CD4-positive, alpha-beta T cell (primary cell): ENCODE results near the gene NSUN6. TPM values are rescaled to one million over a fixed set of nuclear protein-coding genes. Genes with fewer than 3 reads are reported as not detected.

Experiments used
- ATAC-seq: fragments of 200-7000 bp; cut with Tn5 transposase; one replicate; pipeline ENCODE4 v1.10.0; 2022; ENCODE audit warnings: mild to moderate bottlenecking; ENCODE audit not compliant: poor library complexity
- CTCF ChIA-PET: fragments of 350-600 bp; sonication (Branson Sonifier 250); formaldehyde crosslinking; loops from one replicate; lab custom pipeline; 2021; ENCODE audit warnings: antibody characterized with exemption, inconsistent platforms; lab: Charles Lee
- POLR2A ChIA-PET: fragments of 350-600 bp; sonication (Branson Sonifier 250); formaldehyde crosslinking; loops from one replicate; lab custom pipeline; 2021; ENCODE audit warnings: antibody characterized with exemption, inconsistent platforms; lab: Charles Lee
- DNase-seq, 14 experiments: peaks; one replicate each; pipeline ENCODE4 v3.0.0-alpha.2; 2013 to 2020; ENCODE audit warnings: mixed read lengths in 2 of 14
- H3K27ac ChIP-seq, 2 donors: one replicate each; pipeline versions ENCODE4 v1.5.1 to v1.7.0; 2013; ENCODE audit warnings: low read length in 2 of 2, low read depth in 1 of 2, mild to moderate bottlenecking in 1 of 2
- H3K27me3 ChIP-seq, 2 experiments: 1 replicate in 1 of 2; 2 replicates in 1 of 2; pipeline versions ENCODE4 v1.6.1 to v1.7.0; 2013; ENCODE audit warnings: low read length in 2 of 2, control low read depth in 1 of 2, mild to moderate bottlenecking in 1 of 2, moderate library complexity in 1 of 2; ENCODE audit not compliant: insufficient read depth in 2 of 2, control insufficient read depth in 1 of 2
- H3K36me3 ChIP-seq: one replicate; pipeline ENCODE4 v1.6.1; 2013; ENCODE audit warnings: low read length, control low read depth; ENCODE audit not compliant: insufficient read depth
- H3K4me1 ChIP-seq: one replicate; pipeline ENCODE4 v1.6.1; 2013; ENCODE audit warnings: low read length, control low read depth; ENCODE audit not compliant: insufficient read depth
- H3K4me3 ChIP-seq: one replicate; pipeline ENCODE4 v1.5.1; 2013; ENCODE audit warnings: mild to moderate bottlenecking, low read length, moderate library complexity
- H3K9me3 ChIP-seq, 2 experiments: 1 replicate in 1 of 2; 2 replicates in 1 of 2; pipeline versions ENCODE4 v1.6.1 to v1.7.0; 2013; ENCODE audit warnings: low read length in 2 of 2, mild to moderate bottlenecking in 2 of 2, control low read depth in 1 of 2, moderate library complexity in 1 of 2; ENCODE audit not compliant: control insufficient read depth in 1 of 2, insufficient read depth in 1 of 2
- H3K27ac Mint-ChIP-seq: one replicate; pipeline ENCODE4 v1.8.0; 2020; ENCODE audit warnings: mixed read lengths
- H3K27me3 Mint-ChIP-seq: one replicate; pipeline ENCODE4 v1.8.0; 2021; ENCODE audit warnings: mixed read lengths
- H3K36me3 Mint-ChIP-seq: one replicate; pipeline ENCODE4 v1.8.0; 2021; ENCODE audit warnings: low read depth, mixed read lengths
- H3K4me1 Mint-ChIP-seq: one replicate; pipeline ENCODE4 v1.8.0; 2021; ENCODE audit warnings: low read depth, mixed read lengths
- H3K4me3 Mint-ChIP-seq: one replicate; pipeline ENCODE4 v1.8.0; 2020; ENCODE audit warnings: mild to moderate bottlenecking, mixed read lengths
- H3K9me3 Mint-ChIP-seq: one replicate; pipeline ENCODE4 v1.8.0; 2020; ENCODE audit warnings: mixed read lengths
- intact Hi-C, 2 experiments: fragments of 100-400 bp; cut with DNase I in 1 of 2; cut with micrococcal nuclease in 1 of 2; formaldehyde crosslinking; loops; one replicate each; pipeline versions ENCODE4 v1.15.1 to v1.9.0; 2023 to 2025; cut with DNase I, micrococcal nuclease
- total RNA-seq, 174 experiments: library from RNA in 2 of 174; stranded (reverse) in 2 of 174; gene quantifications; one replicate each; pipeline ENCODE4 v1.2.3 and lab custom pipeline; 2021 to 2026
- TF ChIP-seq, protein P1 (sequence below): fragments of 200-600 bp; IDR thresholded peaks from one replicate; pipeline ENCODE4 v1.8.0; 2022; ENCODE audit warnings: antibody characterized with exemption, mild to moderate bottlenecking

The NSUN6 gene
- total RNA-seq, 2 experiments from 2014 or later, result 22.9 to 27.2 TPM

DNA sequence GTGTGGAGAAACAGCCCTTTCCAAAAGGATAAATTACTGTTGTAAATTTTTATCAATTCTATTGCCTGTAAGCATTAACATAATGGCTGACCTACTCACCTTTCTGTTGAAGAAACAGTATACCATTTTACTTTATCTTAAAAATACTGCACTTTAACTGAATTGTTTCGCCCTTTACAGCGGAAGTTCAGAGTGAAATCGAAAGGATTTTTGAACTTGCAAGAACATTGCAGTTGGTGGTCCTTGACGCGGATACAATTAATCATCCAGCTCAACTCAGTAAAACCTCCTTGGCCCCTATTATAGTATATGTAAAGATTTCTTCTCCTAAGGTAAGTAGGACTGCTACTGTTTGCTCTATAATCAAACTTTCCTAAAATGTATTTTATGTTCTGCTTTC, 117.5 kb downstream of the NSUN6 start:
- no peak for ATAC-seq
- Histone ChIP-seq H3K4me3 (no peak overlapping the region), H3K9me3 (no peaks in the 10 kb centered on the region), H3K27me3 (no peaks in the 10 kb centered on the region), H3K27ac (no peak overlapping the region), H3K4me1 (no peaks in the 10 kb centered on the region), H3K36me3 (peaks cover 10% of the 10 kb centered on the region)
- Mint-ChIP-seq H3K4me1 (no peaks in the 10 kb centered on the region), H3K27ac (no peak overlapping the region), H3K4me3 (no peak overlapping the region), H3K9me3 (peaks cover 4% of the 10 kb centered on the region), H3K36me3 (peaks cover 79% of the 10 kb centered on the region), H3K27me3 (no peaks in the 10 kb centered on the region)
- TF ChIP-seq, protein P1, sequence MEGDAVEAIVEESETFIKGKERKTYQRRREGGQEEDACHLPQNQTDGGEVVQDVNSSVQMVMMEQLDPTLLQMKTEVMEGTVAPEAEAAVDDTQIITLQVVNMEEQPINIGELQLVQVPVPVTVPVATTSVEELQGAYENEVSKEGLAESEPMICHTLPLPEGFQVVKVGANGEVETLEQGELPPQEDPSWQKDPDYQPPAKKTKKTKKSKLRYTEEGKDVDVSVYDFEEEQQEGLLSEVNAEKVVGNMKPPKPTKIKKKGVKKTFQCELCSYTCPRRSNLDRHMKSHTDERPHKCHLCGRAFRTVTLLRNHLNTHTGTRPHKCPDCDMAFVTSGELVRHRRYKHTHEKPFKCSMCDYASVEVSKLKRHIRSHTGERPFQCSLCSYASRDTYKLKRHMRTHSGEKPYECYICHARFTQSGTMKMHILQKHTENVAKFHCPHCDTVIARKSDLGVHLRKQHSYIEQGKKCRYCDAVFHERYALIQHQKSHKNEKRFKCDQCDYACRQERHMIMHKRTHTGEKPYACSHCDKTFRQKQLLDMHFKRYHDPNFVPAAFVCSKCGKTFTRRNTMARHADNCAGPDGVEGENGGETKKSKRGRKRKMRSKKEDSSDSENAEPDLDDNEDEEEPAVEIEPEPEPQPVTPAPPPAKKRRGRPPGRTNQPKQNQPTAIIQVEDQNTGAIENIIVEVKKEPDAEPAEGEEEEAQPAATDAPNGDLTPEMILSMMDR, result no peak
- POLR2A ChIA-PET, result no interaction called here
- no peak for DNase-seq
- CTCF ChIA-PET, result no interaction called here
- intact Hi-C loops, result no loop called here

DNA sequence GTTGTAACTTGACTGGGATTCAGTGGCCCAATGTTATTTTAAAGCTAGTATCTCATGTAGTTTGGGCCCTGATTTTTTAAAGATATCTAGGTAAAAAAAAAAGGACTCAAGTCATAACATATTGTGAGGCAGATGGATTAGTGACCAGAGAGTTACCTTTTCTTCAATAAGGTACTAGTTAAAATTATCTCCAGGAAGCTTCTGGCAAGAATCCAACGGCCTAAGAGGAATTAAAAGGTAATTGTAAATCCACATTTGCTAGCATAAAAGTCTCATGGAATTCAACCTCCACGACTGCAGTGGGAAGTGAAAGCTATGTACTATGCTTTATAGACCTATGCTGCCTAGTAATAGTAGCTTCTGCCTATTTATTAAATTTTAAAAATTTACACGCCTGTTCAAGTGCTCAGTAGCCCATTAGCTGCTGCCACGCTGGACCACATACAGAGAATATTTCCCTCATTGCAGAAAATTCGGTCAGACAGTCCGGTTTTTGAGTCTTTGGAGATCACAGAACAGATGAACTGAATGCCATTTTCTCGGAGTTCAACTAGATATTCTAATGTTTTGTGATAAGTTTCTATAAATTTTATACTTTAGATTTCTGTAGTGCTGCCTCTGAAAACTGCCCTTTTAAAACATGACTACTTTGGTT, 118.4 kb downstream of the NSUN6 start:
- Mint-ChIP-seq H3K9me3 (peaks cover 4% of the 10 kb centered on the region), H3K4me3 (no peak overlapping the region), H3K27ac (no peak overlapping the region), H3K36me3 (peaks cover 71% of the 10 kb centered on the region), H3K4me1 (no peaks in the 10 kb centered on the region), H3K27me3 (no peaks in the 10 kb centered on the region)
- no peak overlapping the region for H3K27ac ChIP-seq
- ATAC-seq, result no peak
- ChIA-PET POLR2A (no interaction called here), CTCF (no interaction called here)
- no peaks in the 10 kb centered on the region for H3K9me3 ChIP-seq
- TF ChIP-seq, protein P1, result no peak
- no peaks in the 10 kb centered on the region for H3K4me1 ChIP-seq
- no peak overlapping the region for H3K4me3 ChIP-seq
- peaks cover 7% of the 10 kb centered on the region for H3K36me3 ChIP-seq
- intact Hi-C loops, result no loop called here
- DNase-seq, result no peak
- no peaks in the 10 kb centered on the region for H3K27me3 ChIP-seq

DNA sequence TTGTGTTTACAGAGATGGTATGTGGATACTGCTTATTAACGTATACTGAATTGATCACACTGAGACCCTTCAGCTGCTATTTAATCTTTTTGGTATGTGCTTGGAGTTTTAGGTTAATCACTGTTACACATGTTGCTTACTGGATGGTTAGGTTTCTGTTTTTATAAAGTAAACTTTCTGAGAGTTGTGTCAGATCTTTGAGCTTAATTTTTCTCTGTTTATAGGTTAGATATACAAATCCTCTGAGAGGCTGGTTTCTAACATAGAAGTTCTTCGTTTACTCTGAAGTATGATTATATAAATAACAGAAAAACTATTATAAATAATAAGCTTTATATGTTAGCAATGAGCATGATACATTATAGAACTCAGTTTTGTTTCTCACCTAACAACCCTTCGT, 123.1 kb downstream of the NSUN6 start:
- no peak overlapping the region for H3K4me3 Mint-ChIP-seq
- no peak for DNase-seq
- no peak overlapping the region for H3K27ac Mint-ChIP-seq
- Histone ChIP-seq H3K27ac (no peak overlapping the region), H3K36me3 (no peaks in the 10 kb centered on the region), H3K27me3 (no peaks in the 10 kb centered on the region), H3K9me3 (no peaks in the 10 kb centered on the region), H3K4me3 (no peak overlapping the region), H3K4me1 (no peaks in the 10 kb centered on the region)
- no peaks in the 10 kb centered on the region for H3K27me3 Mint-ChIP-seq
- ChIA-PET CTCF (no interaction called here), POLR2A (no interaction called here)
- H3K9me3 Mint-ChIP-seq, result peaks cover 4% of the 10 kb centered on the region
- H3K4me1 Mint-ChIP-seq, result no peaks in the 10 kb centered on the region
- peaks cover 34% of the 10 kb centered on the region for H3K36me3 Mint-ChIP-seq
- TF ChIP-seq, protein P1, result no peak
- intact Hi-C loops, result no loop called here
- no peak for ATAC-seq
